CD4-positive, alpha-beta T cell treated with Interleukin-6 for 4 hours (primary cell): ENCODE data around the gene ANXA2R.
"Not testable (repeated sequence)": the region's sequence is repeated elsewhere in the genome, so short reads cannot be mapped to it uniquely, and the experiment has no call there.

Source experiments
- DNase-seq: peaks from one replicate; pipeline ENCODE4 v3.0.0-alpha.2; 2020; ENCODE audit warnings: mixed read lengths

The ANXA2R gene

GRCh38 chr5:43060020-43060419 is 19.9 kb upstream of the ANXA2R start:
- DNase-seq = not testable (repeated sequence)

GRCh38 chr5:43055098-43055497 is 15.0 kb upstream of the ANXA2R start:
- DNase-seq = not testable (repeated sequence)

- DNase-seq = no peak
Measured at GRCh38 chr5:43051684-43052083, 11.6 kb upstream of the ANXA2R start.

- no peak for DNase-seq
Measured at GRCh38 chr5:43050384-43050783, 10.3 kb upstream of the ANXA2R start.

GRCh38 chr5:43049236-43049635 is 9.1 kb upstream of the ANXA2R start:
- no peak for DNase-seq

GRCh38 chr5:43046474-43046873 is 6.4 kb upstream of the ANXA2R start:
- no peak for DNase-seq

- DNase-seq = no peak
Measured at GRCh38 chr5:43045236-43045635, 5.1 kb upstream of the ANXA2R start.

GRCh38 chr5:43044181-43044914 is 4.2 kb upstream of the ANXA2R start:
- no peak for DNase-seq

GRCh38 chr5:43043400-43043756 is 3.3 kb upstream of the ANXA2R start:
- DNase-seq = no peak

- peak; percentile 78 for DNase-seq
Measured at GRCh38 chr5:43042626-43043399, 2.7 kb upstream of the ANXA2R start.

- DNase-seq = peak; percentile 85
Measured at GRCh38 chr5:43042176-43042625, 2.1 kb upstream of the ANXA2R start.

GRCh38 chr5:43041669-43042175 is 1.6 kb upstream of the ANXA2R start:
- DNase-seq = peak; percentile 78

- DNase-seq = peak; percentile 62
Measured at GRCh38 chr5:43041110-43041668, 1.1 kb upstream of the ANXA2R start.

- DNase-seq = peak; percentile 78
Measured at GRCh38 chr5:43039471-43040286, 440 bp downstream of the ANXA2R start.

GRCh38 chr5:43039152-43039470 is 1.0 kb downstream of the ANXA2R start:
- DNase-seq = no peak

- peak; percentile 53 for DNase-seq
Measured at GRCh38 chr5:43038496-43038989, 1.6 kb downstream of the ANXA2R start.

GRCh38 chr5:43037636-43038495 is 2.3 kb downstream of the ANXA2R start:
- DNase-seq = peak; percentile 57

- no peak for DNase-seq
Measured at GRCh38 chr5:43036856-43037635, 3.1 kb downstream of the ANXA2R start.

- DNase-seq = peak; percentile 30
Measured at GRCh38 chr5:43036409-43036808, 3.7 kb downstream of the ANXA2R start.

- peak; percentile 58 for DNase-seq
Measured at GRCh38 chr5:43034591-43034968, 5.5 kb downstream of the ANXA2R start.
